IMR-90 (cell line): ENCODE results near the gene GNB5.

Source experiments
- FOS ChIP-seq: fragments of 150-350 bp; IDR thresholded peaks from 2 replicates; pipeline ENCODE4 v1.6.1; 2016; ENCODE audit warnings: low read depth, low read length
- MAZ ChIP-seq: IDR thresholded peaks from 2 replicates; pipeline ENCODE4 v1.6.1; 2012; ENCODE audit warnings: low read depth, mild to moderate bottlenecking, low read length, improper control_type of control experiment, moderate library complexity, borderline replicate concordance
- POLR2A ChIP-seq: IDR thresholded peaks from 2 replicates; pipeline ENCODE4 v1.6.1; 2012; ENCODE audit warnings: mild to moderate bottlenecking, low read depth, low read length
- TF ChIP-seq, protein P1 (sequence below): conservative IDR thresholded peaks from 2 replicates; pipeline ENCODE4 v1.5.1; 2012; ENCODE audit warnings: mild to moderate bottlenecking, low read depth, low read length, improper control_type of control experiment

GRCh38 chr15:52069559-52069958, 121.6 kb downstream of the GNB5 start:
- TF ChIP-seq, protein P1, sequence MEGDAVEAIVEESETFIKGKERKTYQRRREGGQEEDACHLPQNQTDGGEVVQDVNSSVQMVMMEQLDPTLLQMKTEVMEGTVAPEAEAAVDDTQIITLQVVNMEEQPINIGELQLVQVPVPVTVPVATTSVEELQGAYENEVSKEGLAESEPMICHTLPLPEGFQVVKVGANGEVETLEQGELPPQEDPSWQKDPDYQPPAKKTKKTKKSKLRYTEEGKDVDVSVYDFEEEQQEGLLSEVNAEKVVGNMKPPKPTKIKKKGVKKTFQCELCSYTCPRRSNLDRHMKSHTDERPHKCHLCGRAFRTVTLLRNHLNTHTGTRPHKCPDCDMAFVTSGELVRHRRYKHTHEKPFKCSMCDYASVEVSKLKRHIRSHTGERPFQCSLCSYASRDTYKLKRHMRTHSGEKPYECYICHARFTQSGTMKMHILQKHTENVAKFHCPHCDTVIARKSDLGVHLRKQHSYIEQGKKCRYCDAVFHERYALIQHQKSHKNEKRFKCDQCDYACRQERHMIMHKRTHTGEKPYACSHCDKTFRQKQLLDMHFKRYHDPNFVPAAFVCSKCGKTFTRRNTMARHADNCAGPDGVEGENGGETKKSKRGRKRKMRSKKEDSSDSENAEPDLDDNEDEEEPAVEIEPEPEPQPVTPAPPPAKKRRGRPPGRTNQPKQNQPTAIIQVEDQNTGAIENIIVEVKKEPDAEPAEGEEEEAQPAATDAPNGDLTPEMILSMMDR, result no peak
- TF ChIP-seq MAZ (no peak), POLR2A (no peak), FOS (no peak)
